NT2/D1 (cell line): ENCODE measurements around the gene CNNM1.

Experiments used
- SUZ12 ChIP-seq: IDR thresholded peaks from 2 replicates; pipeline ENCODE4 v1.6.1; 2011; ENCODE audit not compliant: insufficient read length, insufficient read depth; ENCODE audit errors: extremely low read depth
- YY1 ChIP-seq: IDR thresholded peaks from 2 replicates; pipeline ENCODE4 v1.6.1; 2011; ENCODE audit not compliant: insufficient read length, insufficient read depth
- ZNF274 ChIP-seq: IDR thresholded peaks from 2 replicates; pipeline ENCODE4 v1.6.1; 2011; ENCODE audit warnings: mild to moderate bottlenecking, low read depth, low read length

GRCh38 chr10:99285881-99286280, 43.3 kb upstream of the CNNM1 start:
- TF ChIP-seq ZNF274 = no peak
- TF ChIP-seq YY1 = no peak
- no peak for TF ChIP-seq SUZ12
